ENCODE measurements around the gene NACAD.

DNA sequence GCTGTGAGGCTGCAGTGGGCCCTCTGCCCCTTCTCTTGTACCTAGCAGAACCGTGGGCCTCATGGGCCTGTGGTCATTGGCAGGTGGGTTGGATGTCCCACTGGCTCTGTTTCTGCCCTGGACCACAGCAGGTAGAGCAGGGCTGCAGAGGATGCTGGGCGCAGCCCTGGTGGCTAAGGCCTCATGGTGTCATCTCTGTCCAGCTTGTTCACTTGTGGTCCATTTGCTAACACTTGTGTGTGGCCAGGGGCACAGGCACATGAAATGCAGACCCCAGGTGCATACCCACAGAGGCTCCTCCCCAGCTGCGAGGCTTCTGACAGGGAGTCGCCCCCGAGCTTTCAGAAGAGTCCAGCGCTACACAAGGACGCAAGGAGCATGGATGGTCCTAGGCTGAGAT is 45.1 kb upstream of the NACAD start:
- TF ChIP-seq EZH2 (IDR thresholded peaks at IDR 0.05; ENCODE audit: insufficient read depth, poor library complexity, severe bottlenecking), result no peak
- TF ChIP-seq EZH2phosphoT487 (IDR thresholded peaks at IDR 0.05; ENCODE audit: insufficient read depth, low read depth), result no peak

Measured in GM23248 (cell line).